Calu3 (cell line): ENCODE results near the gene PWP2. TPM values are rescaled to one million over a fixed set of nuclear protein-coding genes. Genes with fewer than 3 reads are reported as not detected.

Experiments used
- BruUV-seq: library from RNA; stranded (reverse); fragments of 400-500 nt; replicated peaks from 2 replicates; lab custom pipeline; 2021; lab: Mats Ljungman, UMichigan
- CTCF ChIA-PET: fragments of 300-600 bp; sonication (Branson Sonifier 250); formaldehyde crosslinking; loops from one replicate; lab custom pipeline; 2022; ENCODE audit warnings: antibody characterized with exemption; lab: Charles Lee
- DNase-seq: peaks from one replicate; pipeline ENCODE4 v3.0.0; 2022
- H3K27ac Mint-ChIP-seq: one replicate; pipeline ENCODE4 v1.8.0; 2022; ENCODE audit warnings: mixed read lengths; ENCODE audit not compliant: unreplicated experiment
- H3K27me3 Mint-ChIP-seq: one replicate; pipeline ENCODE4 v1.8.0; 2022; ENCODE audit warnings: mixed read lengths; ENCODE audit not compliant: unreplicated experiment
- H3K36me3 Mint-ChIP-seq: one replicate; pipeline ENCODE4 v1.8.0; 2022; ENCODE audit warnings: mild to moderate bottlenecking, moderate library complexity, mixed read lengths; ENCODE audit not compliant: insufficient read depth, unreplicated experiment
- H3K4me1 Mint-ChIP-seq: one replicate; pipeline ENCODE4 v1.8.0; 2022; ENCODE audit warnings: mild to moderate bottlenecking, low read depth, mixed read lengths; ENCODE audit not compliant: unreplicated experiment
- H3K4me3 Mint-ChIP-seq: one replicate; pipeline ENCODE4 v1.8.0; 2022; ENCODE audit warnings: mild to moderate bottlenecking, low read depth, moderate library complexity, mixed read lengths; ENCODE audit not compliant: unreplicated experiment
- H3K9me3 Mint-ChIP-seq: one replicate; pipeline ENCODE4 v1.8.0; 2022; ENCODE audit warnings: low read depth, mixed read lengths; ENCODE audit not compliant: unreplicated experiment
- CTCF ChIP-seq: fragments of 200-600 bp; IDR thresholded peaks from one replicate; pipeline ENCODE4 v1.8.0; 2022; ENCODE audit warnings: antibody characterized with exemption; ENCODE audit not compliant: unreplicated experiment
- intact Hi-C: fragments of 100-400 bp; cut with micrococcal nuclease; formaldehyde crosslinking; loops from one replicate; pipeline ENCODE4 v1.10.0; 2022; ENCODE audit not compliant: unreplicated experiment
- total RNA-seq: library from RNA; stranded (reverse); gene quantifications from 2 replicates; pipeline ENCODE4 v1.2.3, GENCODE V29; 2022

PWP2 gene
- total RNA-seq, 1 experiment from 2014 or later, result 18.1 TPM

- peaks cover 9% of the 10 kb centered on the region for H3K4me1 Mint-ChIP-seq
- CTCF ChIA-PET, result interaction anchor here (0.6 kb wide), 2 partner anchors 9 to 10 kb away, joined by 3 to 4 read pairs; no protein-coding TSS in a partner anchor
- no peak for TF ChIP-seq CTCF
- H3K27me3 Mint-ChIP-seq, result no peaks in the 10 kb centered on the region
- H3K27ac Mint-ChIP-seq, result no peak overlapping the region
- no peaks in the 10 kb centered on the region for H3K9me3 Mint-ChIP-seq
- no TSS peak for BruUV-seq
- peaks cover 26% of the 10 kb centered on the region for H3K36me3 Mint-ChIP-seq
- intact Hi-C loops, result no loop called here
- DNase-seq, result no peak
- H3K4me3 Mint-ChIP-seq, result no peak overlapping the region
These were observed 28.7 kb upstream of the PWP2 start for GRCh38 chr21:44078411-44078981.

- no TSS peak for BruUV-seq
- H3K4me1 Mint-ChIP-seq, result peaks cover 9% of the 10 kb centered on the region
- no peaks in the 10 kb centered on the region for H3K27me3 Mint-ChIP-seq
- no peak for DNase-seq
- no peak for TF ChIP-seq CTCF
- H3K9me3 Mint-ChIP-seq, result no peaks in the 10 kb centered on the region
- CTCF ChIA-PET, result no interaction called here
- H3K4me3 Mint-ChIP-seq, result no peak overlapping the region
- no peak overlapping the region for H3K27ac Mint-ChIP-seq
- intact Hi-C loops, result no loop called here
- peaks cover 27% of the 10 kb centered on the region for H3K36me3 Mint-ChIP-seq
These were observed 27.8 kb upstream of the PWP2 start for GRCh38 chr21:44079446-44079845.

- H3K4me1 Mint-ChIP-seq, result peaks cover 9% of the 10 kb centered on the region
- TF ChIP-seq CTCF, result no peak
- CTCF ChIA-PET, result no interaction called here
- no peaks in the 10 kb centered on the region for H3K9me3 Mint-ChIP-seq
- H3K36me3 Mint-ChIP-seq, result peaks cover 27% of the 10 kb centered on the region
- H3K4me3 Mint-ChIP-seq, result no peak overlapping the region
- intact Hi-C loops, result no loop called here
- no peaks in the 10 kb centered on the region for H3K27me3 Mint-ChIP-seq
- DNase-seq, result no peak
- no TSS peak for BruUV-seq
- H3K27ac Mint-ChIP-seq, result no peak overlapping the region
These were observed 27.4 kb upstream of the PWP2 start for GRCh38 chr21:44079846-44080245.

GRCh38 chr21:44082648-44083440 is 24.4 kb upstream of the PWP2 start:
- peak; percentile 50 for DNase-seq
- CTCF ChIA-PET, result no interaction called here
- peak overlapping the region; percentile 44 for H3K27ac Mint-ChIP-seq
- peaks cover 27% of the 10 kb centered on the region for H3K36me3 Mint-ChIP-seq
- BruUV-seq, result no TSS peak
- H3K4me1 Mint-ChIP-seq, result peaks cover 9% of the 10 kb centered on the region
- H3K27me3 Mint-ChIP-seq, result no peaks in the 10 kb centered on the region
- TF ChIP-seq CTCF, result no peak
- H3K9me3 Mint-ChIP-seq, result no peaks in the 10 kb centered on the region
- peak overlapping the region; percentile 28 for H3K4me3 Mint-ChIP-seq
- intact Hi-C loops, result no loop called here
